NCI-H1694 treated with DMSO at 0.1 percent for 48 hours (cell line): ENCODE results near the gene CTSC.

ENCODE experiments used
- DNase-seq: peaks from one replicate; lab custom pipeline; 2025; lab: John Stamatoyannopoulos, UW

CTSC gene

DNA sequence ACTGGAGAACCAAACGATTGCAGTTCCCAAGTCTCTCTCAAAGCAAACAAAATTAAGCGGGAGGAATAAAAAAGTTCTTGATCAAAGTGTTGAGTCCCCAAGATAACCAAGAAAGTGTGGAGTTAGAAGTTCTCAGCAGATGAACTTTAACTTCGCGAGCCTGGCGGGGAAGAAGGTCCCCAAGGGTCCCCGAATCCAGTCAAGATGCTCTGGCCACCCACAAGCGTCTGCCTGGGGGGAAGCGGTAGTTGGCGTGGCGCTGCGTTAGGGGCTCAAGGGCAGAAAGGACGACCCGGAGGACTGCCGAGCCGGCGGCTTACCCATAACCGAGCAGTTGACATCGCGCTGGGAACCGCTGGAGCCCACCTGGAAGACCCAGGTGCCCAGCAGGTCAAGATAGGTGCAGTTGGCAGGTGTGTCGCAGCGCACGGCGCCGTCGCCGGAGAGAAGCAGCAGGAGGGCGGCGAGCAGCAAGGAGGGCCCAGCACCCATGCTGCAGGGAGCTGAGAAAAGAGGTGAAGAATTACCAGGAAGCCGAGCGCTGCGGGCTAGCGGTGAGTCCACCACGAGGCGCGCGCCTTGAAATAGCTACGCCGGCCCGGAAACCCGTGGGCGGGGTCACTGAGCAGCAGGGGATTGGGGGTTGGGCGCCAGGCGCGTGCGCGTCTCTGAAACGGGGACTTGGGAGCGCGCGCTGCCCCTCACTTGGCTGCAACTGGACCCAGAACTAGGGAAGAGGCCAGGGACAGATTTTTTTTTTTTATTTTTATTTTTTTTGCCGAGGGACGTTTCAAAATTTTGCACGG is at the start of gene CTSC:
Gene CTSC, minus strand, starts transcription at position 556 of the 806 bp plus-strand sequence. Its CDS starts 64 bp downstream, at position 492.
- peak; percentile 31 for DNase-seq

- no peak for DNase-seq
Observed at GRCh38 chr11:88384669-88385005, 47.1 kb upstream of the CTSC start.

GRCh38 chr11:88384004-88384668 is 46.6 kb upstream of the CTSC start:
- DNase-seq, result no peak

DNA sequence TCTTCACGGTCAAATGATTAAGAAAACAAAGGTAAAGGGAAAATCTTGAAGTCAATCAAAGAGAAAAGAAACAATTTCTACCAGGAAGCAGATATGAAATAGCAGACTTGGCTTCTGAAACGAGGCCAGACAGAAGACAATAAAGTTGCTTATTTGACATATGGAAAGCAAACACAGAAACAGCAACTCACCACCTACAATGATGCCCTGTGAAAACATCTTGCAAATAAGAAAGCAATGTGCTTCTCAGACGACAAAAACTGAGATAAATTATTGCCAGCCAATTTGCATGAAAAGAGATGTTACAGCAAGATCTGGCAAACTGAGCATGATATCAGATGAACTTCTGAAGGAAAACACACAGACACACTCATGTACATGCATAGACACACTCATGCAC is 45.9 kb upstream of the CTSC start:
- DNase-seq, result no peak

- no peak for DNase-seq
Observed at GRCh38 chr11:88379130-88379529, 41.6 kb upstream of the CTSC start.

GRCh38 chr11:88378422-88379066 is 41.0 kb upstream of the CTSC start:
- DNase-seq, result no peak

DNA sequence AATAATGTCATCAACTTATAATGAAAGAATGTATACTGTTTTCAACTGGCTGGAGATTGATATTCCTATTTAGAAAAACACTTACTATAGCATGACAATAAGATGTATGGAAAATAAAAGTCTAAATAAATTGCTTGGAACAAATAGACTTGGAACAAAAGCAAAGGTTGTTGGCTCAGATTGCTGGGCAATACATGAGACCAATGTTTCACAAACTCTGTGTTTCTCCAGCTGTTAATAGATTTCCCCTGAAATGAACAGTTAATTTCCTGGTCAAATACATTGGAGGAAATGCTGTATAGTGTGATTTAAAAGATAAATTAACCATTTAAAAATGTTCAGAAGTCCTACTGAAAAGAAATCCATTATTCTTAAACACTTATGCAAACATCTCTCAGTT is 40.1 kb upstream of the CTSC start:
- DNase-seq, result no peak

DNA sequence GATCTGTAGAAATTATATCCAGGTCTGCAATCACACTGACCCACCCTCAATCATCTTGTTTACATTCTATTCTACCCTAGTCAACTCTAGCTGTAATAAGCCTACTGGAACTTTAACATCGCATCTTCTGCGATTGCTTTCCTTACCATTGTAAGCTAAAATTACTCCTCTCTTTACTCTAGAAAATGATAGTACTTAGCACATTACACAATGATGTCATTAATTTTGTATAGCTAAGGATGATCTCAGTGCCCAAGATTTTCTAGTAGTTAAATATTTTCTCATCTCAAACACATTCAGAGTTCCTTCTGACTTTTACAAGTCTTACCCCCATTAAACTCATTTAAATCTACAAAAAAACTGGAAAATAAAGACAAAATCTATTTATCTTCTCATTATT is 39.6 kb upstream of the CTSC start:
- no peak for DNase-seq

GRCh38 chr11:88375927-88376470 is 38.5 kb upstream of the CTSC start:
- DNase-seq, result no peak

- no peak for DNase-seq
Observed at GRCh38 chr11:88370782-88371181, 33.2 kb upstream of the CTSC start.

GRCh38 chr11:88367310-88367709 is 29.8 kb upstream of the CTSC start:
- DNase-seq, result no peak

DNA sequence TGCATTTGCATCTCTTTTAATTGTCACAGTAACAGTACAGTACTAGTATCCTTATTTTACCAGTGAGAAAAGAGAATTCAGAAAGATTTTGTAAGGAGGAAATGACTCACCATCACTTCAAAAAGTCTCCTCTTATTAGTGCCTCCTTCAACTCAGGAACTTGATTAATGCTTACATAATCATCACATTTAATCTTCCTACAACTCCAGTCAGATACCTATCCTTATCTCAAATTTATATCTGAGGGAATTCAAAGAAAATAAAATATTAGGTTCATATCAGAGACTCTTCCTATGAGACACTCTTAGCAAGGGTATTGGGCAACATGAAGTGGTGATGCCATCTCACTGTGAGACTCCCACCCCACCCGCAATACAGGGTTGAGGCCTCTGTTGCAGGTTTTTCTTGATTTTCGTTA is 26.1 kb upstream of the CTSC start:
- no peak for DNase-seq

GRCh38 chr11:88363004-88363403 is 25.5 kb upstream of the CTSC start:
- DNase-seq, result no peak

DNA sequence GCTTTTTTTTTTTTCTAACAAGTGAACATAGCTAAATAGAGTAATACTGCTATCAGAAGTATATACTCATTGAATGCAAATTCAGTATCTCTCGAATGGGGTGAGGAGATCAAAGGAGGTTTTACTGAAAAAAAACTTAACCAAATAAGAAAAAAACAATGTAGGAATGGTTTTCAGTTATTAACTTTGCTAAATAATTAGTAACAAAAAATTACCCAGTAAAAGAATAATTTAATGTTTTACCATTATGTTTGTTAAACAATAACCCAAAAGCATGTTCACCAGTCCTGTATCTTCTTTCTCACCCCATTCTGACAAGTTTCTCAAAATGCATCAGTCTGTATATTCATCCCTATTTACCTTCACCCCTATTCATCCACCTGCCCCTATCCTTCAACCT is 22.6 kb upstream of the CTSC start:
- DNase-seq, result no peak

- no peak for DNase-seq
Observed at GRCh38 chr11:88359541-88359940, 22.0 kb upstream of the CTSC start.

DNA sequence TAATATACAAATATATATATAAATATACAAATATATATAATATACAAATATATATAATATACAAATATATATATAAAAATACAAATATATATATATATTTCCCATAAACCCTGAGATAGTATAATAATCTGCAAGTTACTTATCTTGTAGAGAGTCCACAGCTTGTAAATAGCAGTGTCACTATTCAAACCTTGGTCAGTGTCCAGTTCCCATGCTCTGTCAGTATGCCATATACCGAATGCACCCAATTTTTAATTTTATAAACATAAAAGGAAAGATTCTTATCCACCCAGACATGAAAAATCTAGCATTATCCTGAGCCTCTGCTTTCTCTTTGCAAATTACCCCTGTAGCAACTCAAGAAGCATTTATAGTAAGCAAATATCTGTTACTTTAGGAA is 21.6 kb upstream of the CTSC start:
- no peak for DNase-seq

DNA sequence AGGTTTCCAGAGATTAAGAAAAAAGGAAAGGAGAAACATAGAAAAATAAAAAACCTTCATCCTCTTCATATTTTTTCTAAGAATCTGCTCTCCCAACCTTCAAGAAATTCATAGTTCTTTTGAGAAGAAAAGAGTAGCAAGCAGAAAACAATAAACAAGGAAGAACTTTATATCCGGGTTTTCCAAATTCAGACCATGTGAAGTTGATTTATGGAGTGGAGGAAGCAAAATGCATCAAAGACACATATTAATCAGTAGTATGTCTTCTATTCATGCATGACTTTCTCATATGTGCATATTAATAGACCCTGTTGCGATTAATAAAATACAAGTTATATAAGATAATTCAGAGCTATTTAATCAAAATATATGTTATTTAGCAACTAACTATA is 20.5 kb upstream of the CTSC start:
- no peak for DNase-seq

DNA sequence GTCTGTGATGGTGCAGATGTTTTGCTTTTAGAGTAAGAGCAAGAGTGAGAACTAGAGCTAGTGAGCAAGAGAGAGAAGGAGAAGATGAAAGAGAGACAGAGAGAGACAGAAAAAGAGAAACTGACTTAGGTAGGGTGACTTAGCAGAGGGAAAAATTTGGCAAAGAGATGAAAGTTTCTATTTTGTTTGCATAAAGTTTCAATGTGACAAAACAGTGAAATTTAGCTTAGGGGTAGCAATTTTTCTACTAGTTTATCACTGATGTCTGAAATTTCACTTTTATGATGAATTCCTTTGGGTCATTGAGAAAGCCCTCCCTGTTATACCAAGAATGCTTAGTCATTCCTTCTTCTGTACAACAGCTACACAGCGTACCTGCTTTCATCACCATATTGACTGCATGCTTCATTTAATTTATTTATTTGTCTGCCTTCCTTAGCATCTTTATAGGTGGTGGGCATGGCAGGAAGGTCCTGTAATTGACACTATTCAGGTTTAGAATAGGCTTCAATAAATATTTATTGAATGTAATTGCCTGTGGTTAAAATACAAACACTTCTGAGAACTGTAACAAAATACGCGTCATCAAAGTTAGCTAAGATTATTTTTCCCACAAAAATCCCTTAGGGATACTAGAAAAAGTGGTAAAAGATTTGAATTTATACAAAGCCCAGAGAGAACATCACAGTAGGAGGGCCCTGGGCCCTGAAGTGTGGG is 19.9 kb upstream of the CTSC start:
- no peak for DNase-seq

- no peak for DNase-seq
Observed at GRCh38 chr11:88355887-88356286, 18.4 kb upstream of the CTSC start.

- no peak for DNase-seq
Observed at GRCh38 chr11:88354912-88355311, 17.4 kb upstream of the CTSC start.

- no peak for DNase-seq
Observed at GRCh38 chr11:88353835-88354496, 16.4 kb upstream of the CTSC start.

DNA sequence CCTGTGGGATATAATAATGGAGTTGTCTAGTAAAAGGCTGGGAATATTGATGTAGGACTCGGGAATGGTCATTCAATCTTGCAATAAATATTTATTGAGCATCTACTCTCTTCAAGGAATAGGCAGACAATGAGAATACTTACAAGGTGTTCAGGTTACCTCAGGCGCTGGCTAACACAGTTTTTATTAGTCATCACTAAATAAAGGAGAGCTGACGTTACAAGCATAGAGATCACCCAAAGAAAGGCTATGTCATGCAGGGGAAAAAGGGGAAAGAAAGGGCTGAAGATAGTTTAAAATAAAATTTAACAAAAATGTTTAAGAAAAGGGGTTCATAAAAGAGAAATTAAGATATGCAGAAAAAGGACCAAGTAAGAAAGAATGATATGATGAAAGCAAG is 15.8 kb upstream of the CTSC start:
- no peak for DNase-seq
